GM21423 (cell line): ENCODE results near the gene NPHP4.

ENCODE experiments used
- ATAC-seq: cut with Tn5 transposase; IDR thresholded peaks from one replicate; pipeline ENCODE4 v1.9.1; 2021; ENCODE audit warnings: mild to moderate bottlenecking, moderate library complexity; ENCODE audit not compliant: unreplicated experiment

Gene NPHP4

DNA sequence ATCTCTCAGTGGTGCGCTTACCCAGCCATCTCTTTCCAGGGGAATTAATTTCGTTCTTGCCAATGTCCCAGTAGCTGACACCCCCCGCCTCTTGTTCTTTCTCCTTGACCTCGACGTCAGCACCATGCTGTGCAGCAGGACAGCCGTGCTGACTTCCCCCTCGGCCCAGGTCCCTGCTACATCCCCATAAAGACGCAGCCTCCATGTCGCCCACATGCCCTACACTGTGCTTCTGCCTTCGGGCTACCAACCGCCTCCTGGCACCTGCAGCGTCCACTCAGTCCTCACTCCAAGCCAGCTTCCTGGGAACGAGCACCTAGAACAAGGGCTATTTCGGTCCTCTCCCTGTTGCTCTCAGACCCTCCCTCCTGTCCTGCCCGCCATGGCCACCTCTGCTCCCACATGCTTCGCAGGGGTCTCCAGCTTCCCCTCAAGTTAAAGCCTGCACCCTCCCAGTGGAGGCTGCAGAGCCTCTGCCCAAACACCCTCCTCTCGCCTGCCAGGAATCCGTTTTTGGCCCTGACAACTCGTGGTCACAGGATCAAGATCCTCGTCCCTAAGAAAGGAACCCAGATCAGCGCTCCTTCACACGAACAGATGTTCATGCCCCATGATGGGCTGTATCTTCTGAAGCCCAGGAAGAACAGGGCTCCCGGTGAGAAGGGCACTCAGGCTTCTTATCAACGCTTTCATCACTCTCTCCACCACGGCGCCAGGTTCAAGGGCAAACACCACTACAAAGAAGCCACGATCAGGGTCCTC is 109.7 kb downstream of the NPHP4 start:
- no peak for ATAC-seq

DNA sequence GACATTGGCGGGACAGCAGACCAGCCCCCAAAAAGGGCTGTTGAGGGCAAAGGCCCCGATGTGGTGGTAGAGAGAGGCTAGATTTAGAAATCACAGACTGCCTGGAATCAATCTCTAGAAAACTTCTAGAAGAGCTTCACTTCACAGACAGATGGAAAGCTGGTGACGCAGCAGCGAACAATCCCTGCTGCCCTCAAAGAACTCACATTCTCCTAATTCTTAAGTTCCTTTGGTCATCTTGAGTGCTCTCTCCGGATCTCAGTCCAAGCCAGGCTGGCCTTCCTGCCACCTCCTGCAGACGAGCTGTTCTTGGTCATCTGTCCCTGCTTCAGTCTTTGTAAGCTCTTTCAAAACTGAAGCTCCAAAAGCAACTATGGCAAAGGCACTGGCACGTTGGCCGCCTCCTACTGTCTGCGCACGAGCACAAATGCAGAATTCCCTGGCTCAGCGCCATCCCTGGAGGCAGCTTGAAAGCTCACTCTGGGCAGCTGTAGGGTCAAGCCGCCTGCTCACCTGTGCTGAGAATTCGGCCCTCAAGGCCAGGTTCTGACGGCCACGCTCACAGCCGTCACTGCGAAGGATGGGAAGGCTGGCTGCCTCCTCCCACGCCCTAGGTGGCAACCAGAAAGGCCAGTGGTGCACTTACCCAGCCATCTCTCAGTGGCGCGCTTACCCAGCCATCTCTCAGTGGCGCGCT is 110.6 kb downstream of the NPHP4 start:
- ATAC-seq, result no peak

DNA sequence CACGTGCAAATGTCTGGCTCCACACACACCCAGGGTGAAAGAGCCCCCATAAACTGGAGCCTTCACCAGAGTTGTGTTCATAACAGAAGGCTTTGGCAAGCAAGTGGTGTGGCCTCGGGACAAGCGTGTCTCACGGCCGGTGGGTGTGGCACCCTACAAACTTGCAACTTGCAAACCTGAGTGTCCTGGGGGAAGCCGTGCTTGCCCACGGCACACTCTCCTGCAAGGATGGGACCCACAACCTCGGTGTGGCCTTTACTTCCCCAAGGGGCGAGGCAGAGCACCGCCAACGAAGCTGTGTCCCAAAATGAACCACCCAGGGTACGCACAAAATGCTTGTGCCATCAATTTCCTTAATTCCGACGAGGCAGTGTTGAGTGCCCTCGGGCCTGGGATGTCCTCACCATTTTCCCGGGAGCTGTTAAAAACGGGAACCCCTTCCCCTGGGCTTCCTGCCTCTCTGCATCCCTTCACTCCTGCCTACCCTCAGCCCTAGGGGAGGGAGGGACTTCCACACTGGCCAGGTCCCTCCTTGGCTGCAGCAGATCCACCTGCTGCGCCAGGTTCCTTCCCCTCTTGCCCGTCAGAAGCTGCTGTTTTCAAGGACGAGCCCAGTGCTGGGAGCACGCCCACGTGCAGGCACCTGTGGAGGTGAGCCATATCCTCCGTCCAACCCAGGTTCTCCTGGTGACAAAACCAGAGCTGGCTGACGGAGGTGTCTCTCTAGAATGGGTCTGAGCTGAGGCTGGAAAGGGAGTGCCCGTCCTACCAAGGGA is 111.4 kb downstream of the NPHP4 start:
- ATAC-seq, result no peak

DNA sequence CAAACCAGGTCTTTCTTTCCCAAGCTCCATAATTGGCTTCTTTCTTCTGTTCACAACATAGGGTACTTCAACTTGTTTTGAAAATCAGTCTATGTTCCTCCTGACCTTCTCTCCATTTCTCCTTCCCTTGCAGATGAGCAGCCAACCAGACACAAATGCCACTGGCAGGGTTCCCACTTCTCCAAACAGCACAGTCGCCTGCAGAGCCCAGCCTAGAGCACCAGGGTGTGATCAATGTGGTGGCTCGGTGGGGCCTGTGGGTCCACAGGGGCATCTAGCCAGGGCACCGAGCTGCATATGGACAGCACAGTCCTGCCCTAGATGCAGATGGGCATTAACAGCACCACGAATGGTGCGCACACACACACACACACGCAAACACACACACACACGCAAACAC is 112.8 kb downstream of the NPHP4 start:
- no peak for ATAC-seq

DNA sequence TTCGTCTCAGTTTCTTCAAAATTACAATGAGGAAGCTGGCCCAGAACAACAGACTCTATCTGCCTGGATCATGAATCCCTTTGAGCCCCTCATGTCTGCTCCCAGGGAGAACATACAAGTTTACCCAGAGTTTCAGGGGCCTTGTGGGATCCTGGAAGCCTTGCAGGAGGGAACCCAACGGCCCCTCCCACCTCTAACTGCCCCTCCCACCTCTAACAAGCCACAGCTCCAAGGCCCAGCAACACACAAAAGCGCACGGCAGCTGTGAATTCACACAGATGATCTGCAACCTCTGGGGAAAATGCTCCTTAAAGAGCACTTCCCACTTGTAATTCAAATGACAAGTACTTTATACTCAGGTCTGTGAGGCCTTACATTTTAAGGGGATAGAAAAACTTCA is 113.3 kb downstream of the NPHP4 start:
- no peak for ATAC-seq

DNA sequence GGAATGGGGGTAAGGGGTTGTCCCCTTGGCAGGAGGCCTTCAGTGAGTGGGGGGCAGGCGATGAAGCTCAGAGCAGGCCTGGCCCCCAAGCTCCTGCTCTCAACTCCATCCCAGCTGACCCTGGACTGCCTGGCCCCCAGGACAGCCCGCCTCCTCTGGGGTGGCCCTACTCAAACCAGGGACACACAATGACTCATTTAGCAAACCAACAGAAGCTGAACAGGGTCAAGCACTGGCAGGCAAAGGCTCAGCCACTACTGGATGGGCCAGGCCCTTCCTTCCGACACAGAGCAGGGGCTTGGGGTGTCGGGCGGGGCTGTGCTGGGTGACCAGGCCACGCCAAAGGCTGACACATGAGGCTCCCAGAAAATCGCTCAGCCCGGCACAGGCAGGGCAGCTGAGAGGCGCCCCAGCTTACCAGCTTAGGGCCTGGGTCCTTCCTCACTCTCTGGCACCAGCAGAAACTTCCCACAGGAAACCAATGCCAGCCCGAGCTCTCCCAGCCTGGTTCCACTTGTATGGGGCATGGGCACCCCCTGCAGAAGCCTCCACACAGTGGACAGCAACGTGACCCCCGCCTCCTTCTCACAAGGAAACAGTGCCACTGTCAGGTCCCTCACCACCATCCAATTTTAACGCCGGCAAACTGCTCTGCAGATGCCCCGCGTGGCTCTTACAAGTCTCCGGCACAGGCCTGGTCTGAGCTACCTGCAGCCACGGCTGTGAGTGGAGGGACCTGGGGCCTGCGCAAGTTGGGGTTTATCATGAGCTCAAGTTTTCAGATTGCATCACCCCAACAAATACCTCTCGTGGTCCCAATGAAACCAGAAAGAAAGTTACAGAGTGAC is 114.3 kb downstream of the NPHP4 start:
- no peak for ATAC-seq

DNA sequence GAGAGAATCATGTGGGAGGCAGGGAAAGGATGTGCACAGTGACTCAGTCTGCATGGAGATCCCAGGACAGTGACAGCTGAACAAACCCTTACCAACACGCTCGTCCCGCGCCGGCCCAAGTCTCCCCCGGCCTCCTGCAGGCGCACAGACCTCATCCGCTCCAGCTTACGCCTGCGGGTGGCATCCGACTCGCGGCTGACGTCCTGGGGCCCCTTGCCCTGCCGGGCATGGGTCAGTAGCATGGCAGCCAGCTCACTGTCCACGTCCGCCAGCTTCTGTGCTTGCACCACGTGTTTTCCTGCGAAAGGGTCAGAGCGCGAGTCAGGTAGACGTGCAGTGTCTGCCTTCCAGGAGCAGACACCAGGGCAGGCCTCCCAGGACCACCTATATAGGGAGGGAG is 115.2 kb downstream of the NPHP4 start:
- ATAC-seq, result no peak

DNA sequence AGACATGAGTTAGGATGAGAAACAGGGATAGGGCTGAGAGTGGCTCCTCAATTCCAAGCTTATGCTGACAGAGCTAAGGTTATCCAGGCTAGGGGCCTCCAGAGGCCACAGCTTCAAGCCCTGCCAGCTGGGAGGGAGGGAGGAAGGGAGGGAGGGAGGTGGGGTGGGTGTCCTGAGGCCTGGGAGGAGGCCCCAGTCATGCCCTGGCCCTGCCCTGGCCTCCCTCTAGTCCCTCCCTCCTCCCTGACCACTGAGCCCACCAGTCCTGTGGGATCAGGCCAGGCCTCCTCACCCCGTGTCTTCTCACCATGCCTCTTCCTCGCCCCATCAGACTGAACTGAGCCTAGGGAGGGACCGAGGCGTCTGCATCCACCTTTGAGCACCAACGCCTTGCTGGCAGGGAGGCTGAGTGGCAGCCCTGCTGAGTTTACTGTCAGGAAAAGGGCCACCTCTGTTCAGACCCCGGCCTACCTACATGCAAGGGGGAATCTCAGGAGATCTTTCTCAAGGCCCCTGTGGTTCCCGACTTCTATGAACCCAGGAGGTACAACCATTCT is 116.1 kb downstream of the NPHP4 start:
- ATAC-seq, result no peak

DNA sequence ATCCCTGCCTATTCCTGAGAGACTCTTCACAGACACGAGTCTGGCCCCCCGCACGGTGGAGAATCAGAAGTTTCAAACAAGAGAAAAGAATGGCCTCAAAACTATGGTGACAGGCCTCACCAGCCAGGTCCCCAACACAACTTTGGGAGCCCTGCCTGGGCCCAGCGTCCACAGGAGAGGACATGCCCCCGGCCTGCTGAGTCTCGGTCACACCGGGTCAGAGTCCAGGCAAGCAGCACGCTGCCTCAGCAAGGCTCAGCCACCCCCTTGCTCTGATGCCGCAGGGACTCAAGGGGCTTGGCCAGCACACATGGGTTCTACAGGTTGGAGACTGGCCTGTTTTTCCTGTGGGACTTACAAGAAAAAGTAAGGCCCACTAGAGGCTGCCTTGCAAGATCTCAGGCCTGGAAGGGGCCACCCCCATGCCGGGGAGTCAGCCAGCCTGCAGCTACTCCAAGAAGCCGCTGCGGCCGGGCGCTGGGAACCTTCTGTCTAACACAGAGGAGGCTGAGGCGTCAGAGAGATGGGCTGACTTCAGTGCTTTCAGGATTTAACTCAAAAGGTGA is 116.8 kb downstream of the NPHP4 start:
- ATAC-seq, result no peak

DNA sequence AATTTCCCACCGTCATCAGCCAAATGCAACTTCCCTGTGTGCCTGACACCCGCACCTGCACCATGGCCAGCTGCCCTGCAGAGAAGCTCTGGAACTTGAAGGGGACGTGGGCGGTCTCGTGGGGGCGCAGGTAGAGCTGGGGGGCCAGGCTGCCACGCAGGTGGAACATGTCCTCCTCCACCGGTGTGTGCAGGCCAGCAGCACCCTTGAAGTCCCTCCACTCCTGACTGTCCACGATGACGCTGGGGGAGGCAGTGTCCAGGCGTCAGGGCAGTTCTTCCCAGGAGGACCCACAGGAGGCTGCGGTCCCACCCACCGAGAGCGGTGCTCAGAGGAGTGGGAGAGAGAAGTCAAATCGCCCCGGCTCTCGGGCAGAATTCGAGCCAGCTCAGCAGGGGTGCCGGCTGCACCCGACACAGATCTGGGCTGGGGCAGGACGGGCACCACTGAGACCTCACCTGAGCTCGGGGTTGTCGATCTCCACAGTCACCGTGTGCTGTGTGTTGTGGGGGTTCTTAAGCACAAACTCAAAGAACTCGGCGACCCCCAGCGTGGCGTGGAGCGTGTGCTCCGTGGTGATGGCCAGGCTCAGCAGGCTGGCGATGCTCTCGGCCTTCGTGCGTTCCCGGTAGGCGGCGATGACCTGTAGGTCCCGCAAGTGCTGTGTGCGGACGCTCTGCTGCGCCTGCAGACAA is 117.7 kb downstream of the NPHP4 start:
- no peak for ATAC-seq

DNA sequence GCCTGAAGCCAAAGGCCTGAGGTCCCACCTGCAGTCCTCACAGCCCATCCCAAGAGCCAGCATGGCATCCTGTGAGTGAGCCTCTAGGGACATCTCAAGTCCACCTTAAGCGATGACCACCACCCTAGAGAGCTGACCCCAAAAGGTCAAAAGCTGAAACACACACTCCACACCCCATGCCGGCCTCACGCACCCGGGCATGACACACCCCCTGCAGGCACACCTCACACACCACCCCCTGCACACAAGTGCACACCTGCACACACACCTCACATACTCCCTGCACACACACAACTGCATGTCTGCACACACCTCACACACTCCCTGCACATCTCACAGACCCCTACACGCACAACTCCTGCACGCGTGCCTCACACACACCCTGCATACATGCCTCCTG is 118.7 kb downstream of the NPHP4 start:
- ATAC-seq, result no peak

DNA sequence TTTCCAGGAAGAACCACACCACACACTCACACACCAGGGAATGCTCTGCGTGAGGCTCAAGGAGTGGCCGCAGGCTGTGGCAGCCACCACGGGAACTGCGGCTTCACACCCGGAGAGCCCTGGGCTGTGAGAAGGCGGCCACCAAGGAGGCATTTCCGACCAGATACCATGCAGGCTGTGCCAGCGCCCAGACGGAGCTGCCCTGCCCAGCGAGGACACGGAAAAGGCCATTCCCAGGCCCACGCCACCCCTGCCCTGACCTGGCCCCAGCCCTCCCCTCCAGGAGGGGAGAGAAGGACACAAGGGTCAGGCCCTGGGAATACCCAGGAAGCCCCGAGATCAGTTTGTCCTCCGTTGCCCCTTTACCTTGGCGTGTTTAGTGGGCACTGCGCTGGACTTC is 119.3 kb downstream of the NPHP4 start:
- ATAC-seq, result no peak

DNA sequence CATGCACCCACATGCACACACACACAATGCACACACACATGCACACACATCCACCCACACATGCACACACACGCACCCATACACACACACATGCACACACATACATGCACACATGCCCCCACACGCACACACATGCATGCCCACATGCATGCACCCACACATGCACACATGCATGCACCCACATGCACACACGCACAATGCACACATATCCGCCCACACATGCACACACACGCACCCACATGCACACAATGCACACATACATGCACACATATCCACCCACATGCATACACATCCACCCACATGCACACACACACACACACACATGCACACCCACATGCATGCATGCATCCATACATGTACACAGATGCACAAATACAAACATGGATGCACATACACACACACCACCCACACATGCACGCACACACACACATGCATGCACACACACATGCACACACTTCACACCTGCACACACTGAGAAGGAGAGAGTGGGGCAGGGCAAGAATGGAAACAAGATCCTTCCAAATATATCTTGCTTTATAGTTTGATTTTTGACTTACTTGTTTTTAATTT is 123.2 kb downstream of the NPHP4 start:
- no peak for ATAC-seq

DNA sequence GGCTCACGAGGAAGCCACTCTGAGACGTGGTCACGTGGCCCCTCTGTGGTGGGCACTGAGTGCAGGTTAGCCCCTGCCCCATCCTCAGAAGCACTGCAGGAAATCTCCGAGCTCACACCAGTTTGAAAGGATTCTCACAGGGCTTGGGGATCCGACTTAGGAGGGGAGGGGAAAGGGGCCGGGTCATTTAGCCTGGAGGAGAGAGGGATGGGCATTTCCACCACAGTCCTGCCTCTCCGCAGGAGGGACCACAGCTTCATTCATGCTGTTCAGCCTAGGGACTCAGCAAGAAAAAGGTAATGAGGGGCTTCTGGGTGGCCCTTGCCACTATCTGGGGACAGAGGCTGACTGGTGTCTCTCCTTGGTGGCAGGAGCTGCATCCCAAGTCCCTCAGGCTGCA is 126.5 kb downstream of the NPHP4 start:
- no peak for ATAC-seq

DNA sequence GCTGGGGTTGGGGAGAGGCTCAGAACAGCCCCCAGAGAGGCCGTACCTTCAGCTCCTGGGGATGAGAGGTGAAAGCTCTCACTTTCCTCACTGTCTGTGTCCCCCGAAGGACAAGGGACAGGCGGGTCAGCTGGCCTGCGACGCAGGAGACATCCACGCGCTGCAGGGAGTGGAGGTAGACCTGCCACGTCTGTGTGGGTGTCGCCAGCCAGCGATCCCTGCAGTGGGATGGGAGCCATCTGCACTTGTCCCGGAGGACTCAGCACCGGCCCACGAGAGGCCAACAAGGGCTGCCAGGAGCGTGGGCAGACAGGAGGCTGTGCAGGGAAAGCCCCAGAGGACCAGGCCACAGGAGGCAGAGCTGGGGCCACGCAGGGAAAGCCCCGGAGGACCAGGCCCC is 127.2 kb downstream of the NPHP4 start:
- no peak for ATAC-seq

DNA sequence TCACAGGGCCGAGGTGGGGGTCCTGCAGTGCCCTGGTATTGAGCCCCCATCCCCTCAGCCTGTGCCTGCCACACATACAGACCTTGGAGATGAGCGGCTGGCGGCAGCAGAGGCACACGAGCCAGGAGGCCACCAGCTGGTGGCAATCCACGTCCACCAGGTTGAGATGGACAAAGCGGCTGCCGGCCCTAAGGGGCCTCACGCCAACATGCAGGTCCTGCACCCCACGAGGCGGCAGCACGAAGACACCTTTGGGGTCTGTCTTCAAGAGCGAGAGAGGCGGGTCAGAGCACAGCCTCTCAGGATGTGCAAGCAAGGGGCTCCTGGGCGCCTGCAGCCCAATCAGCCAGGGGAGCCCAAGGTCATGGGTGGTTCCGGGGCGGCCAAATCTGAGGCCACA is 128.0 kb downstream of the NPHP4 start:
- ATAC-seq, result no peak

DNA sequence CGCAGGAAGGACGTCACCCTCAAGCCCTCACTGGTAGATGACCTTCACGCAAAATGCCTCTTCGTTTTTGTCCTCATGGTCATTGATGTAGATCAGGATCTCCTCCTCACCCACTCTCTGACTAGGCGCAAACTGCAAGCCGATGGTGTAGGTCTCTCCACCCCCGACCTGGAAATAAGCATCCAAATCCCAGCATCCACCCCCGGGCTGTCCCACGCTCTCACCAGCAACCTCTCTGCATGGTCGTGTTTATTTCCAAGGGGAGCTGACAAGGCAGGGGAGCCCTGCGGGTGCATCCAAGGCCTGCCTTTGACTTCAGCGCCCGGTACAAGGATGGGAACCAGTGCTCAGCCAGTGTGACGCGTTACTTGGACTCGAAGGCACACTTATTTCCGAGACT is 129.0 kb downstream of the NPHP4 start:
- no peak for ATAC-seq

DNA sequence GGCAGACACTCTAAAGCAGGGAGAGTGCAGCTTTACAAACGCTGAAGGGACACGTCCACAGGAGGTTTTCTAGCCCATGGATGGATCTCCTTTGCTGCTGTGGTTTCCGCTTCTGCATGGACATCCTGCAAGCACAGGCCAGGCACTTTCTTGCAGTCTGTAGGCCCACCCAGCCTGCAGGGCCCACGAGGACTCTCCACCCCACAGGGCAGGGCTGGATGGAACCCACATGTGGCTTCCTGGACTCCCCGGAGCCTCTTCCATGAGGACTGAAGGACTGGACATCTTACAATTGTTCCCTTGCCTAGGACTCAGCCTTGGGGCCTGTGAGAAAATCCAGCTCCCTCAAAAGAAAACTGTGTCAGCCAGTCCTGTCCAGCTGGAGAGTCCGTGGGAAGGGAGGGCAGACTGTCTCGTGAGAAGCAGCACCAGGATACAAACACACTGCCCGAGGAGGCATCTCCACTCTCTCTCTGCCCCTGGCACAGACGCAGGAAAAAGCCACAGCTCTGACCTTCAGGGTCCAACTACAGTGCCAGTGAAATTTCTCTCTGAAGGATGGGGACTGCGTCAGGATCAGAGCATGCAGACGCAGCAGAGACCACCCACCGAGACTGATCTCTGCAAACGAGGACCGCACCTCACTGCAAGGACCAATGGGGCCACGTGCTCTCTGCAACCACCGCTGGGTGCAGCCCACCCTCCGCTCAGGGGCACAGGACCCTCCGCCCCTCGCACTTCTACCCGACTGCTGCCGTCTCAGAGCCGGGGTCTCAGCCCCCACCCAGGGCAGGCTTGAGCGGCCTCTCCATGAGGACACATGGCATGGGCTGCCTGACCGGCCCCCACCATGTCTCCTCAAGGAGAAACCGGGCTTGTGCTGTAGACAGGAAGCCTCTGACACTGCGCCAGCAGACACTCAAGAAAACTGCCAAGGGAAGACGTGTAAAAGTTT is 130.1 kb downstream of the NPHP4 start:
- ATAC-seq, result no peak
